ENCODE data around the gene OGDH.

OGDH gene

DNA sequence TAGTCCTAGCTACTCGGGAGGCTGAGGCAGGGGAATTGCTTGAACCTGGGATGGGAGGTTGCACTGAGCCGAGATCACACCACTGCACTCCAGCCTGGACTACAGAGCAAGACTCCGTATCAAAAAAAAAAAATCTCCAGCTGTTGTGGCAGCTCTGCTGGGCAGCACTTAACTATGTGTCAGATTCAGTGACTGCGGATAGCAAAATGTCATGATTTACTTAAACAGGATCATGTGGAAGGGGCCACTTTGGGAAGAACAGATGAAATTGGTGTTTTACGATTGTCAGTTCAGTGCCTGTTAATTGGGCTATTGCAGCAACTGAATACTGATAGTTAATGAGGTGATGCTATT is 15.3 kb downstream of the OGDH start:
- no peak for DNase-seq

DNA sequence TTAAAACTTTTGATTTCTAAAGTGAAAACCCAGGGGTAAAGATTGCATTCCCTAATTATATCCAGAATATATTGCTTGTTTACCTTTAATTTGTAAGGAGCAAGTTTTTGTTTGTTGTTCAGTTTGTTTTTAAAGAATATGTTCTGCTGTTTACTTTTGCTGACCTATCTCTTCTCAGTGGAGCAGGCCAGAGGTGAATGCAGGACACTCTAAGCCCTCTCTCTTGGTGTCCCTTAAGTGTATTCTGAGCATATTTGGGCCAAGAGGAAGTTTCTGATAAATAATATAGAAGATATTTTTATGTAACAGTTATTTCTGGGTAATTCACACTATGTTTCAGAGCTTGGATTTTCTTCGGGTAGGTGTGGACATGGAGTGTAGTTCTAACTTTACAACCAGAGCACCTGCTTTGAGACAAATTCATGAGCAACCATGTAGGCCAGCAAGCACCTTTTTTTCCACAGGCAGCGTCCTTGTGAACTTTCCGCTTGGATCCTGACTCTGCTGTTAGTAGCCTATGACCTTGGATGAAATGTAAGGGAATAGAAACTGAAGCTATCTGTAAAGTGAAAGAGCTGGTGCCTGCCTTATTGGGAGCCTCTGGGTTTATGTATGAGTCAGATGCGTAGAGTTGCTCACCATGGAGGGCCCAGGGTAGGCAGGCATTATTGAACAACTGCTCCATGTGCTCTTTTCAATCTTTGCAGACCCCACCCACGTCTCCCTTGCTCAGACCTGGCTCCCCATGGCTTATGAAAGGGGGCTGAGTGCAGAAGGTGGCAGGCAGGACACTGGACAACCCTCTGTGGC is 16.1 kb downstream of the OGDH start:
- DNase-seq, result no peak

DNA sequence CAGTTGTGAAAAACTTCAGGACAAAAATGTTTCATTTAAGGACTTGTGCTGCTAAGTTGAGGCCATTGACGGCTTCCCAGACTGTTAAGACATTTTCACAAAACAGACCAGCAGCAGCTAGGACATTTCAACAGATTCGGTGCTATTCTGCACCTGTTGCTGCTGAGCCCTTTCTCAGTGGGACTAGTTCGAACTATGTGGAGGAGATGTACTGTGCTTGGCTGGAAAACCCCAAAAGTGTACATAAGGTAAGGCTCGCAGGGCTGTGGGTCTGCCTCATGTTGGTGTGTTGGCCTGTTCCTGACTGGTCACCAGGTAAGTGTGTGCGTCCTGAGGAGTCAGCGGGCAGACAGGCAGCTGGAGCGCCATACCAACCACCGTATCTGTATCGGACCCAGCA is 17.9 kb downstream of the OGDH start:
- DNase-seq, result no peak

DNA sequence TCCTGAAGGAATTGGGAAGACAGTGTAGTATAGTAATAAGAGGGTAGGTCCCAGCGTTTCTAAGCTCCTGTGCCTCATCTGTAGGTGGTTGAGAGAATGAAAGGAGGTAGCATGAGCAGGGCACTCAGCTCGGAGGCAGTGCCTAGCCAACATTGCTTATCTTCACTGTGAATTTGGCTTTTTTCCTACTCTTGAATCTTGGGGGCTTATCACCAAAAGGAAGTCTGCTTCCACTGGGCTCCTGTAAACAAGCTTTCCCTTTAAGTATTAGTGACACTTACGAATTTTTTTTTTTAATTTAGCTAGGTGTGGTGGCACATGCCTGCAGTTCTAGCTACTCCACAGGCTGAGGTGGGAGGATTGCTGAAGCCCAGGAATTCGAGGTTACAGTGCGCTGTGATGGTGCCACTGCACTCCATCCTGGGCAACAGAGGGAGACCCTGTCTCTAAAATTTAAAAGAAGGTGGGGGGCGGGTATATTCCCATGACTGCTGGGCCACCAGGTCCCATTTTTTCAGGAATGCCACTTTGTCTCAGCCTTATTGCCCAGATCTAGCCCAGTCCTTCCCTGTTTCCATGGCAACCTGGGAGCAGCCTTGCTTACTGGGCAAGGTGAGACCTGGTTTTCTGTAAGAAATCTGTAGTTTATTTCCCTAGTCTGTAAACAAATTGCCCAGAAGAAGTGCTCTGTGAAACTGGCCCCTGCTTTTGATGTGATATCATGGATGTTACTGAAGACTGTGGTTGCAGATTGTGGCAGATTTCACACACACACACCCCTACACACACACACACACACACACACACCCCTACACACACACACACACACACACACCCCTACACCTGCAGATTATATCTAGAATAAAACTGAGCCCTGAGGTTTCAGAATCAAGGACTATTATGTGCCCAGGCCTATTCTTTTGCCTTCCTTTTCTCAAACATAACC is 19.4 kb downstream of the OGDH start:
- DNase-seq, result no peak

DNA sequence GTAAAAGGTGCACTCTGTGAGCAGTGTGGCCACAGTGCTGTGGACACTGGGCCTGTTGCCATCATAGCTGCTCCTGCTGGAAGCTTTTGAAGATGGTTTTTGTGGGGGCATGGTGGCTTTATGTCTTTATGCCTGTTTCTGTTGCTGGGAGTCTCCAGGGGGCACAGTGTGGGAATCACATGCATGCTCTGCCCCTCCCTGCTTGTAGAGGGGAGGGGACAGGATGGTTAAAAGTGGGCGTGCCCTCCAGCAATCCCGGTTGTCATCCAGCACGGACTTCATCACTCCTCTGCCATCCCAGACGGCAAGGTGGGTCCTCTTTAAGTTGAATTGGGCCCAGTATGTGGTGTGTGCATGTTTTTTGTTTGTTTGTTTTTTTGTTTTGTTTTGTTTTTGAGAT is 20.2 kb downstream of the OGDH start:
- DNase-seq, result no peak

DNA sequence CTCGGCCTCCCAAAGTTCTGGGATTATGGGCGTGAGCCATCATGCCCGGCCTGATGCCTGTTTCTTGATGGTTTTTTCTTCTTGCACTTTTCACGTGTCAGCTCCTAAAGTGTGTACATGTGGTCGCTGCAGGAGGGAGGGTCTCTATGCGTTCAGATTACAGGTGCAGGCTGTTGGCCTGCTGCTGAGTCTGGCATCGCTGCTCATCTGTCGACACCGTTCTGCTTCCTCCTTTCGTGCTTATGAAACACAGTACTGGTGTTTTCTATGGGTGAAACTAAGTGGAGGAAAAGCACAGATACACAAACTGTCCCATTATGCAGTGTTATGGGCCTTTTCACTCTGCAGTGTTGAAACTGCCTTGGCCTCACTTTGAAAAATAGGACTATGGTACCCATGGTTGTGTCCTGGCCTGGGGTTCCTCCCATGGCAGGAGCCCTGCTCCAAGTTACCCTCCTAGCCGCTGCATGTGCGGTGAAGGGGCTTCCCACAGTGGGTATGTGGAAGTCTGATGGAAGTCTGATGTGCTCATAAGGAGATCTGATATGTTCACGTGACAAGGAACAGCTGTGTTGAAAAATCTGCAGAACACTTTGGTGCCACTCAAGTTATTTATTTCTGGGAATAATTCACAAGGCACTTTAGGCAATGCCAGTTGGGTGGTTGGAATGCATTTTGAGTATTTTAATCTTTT is 23.5 kb downstream of the OGDH start:
- DNase-seq, result no peak

DNA sequence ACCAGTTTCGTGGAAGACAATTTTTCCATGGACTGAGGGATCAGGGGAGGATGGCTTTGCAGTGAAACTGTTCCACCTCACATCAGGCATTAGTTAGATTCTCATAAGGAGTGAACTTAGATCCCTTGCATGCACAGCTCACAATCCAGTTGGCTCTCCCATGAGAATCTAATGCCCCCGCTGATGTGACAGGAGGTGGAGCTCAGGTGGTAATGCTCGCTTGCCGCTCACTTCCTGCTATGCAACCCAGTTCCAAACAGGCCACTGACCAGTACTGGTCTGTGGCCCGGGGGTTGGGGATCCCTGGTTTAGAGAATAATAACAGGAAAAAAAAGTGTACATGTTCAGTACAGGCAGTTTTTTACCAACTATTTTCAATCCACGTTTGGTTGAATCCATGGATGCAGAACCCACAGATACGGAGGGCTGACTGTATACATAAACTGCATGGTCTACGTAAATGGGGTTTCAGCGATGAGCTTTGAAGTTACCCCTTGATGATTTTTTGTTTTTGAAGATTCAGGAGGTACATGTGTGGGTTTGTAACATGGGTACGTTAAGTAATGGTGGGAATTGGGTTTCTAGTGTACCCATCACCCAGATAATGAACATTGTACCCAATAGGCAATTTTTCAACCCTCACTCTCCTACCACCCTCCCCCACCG is 24.5 kb downstream of the OGDH start:
- DNase-seq, result no peak

DNA sequence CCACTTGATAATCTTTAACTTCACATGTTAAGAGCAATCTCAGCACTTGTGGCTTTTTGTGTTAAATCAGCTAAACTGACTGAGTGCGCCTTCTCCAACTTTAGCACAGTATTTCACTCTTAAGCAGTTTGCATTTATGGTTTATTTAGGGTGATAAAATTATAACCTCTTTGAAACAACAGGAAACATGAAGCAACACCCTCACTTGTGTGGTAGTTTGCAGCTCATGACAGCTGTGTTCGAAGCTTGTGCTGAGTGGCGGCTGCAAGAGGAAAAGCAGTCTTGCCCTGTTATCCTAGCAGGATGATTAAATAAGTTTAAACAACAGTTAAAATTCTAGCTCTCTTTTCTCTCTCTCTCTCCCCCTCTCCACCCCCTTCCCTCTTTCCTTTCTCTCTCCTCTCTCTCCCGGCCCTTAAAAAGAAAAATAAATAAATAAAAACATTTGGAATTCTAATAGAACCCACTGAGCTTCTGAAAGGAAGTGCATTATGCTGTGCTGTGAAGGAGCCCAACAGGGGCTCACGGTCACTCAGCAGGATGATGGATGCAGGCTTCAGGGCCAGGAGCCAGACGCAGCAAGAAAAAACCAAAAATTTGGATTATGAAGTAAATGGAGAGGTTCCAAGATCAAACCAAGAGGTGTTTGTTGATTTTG is 25.2 kb downstream of the OGDH start:
- no peak for DNase-seq

DNA sequence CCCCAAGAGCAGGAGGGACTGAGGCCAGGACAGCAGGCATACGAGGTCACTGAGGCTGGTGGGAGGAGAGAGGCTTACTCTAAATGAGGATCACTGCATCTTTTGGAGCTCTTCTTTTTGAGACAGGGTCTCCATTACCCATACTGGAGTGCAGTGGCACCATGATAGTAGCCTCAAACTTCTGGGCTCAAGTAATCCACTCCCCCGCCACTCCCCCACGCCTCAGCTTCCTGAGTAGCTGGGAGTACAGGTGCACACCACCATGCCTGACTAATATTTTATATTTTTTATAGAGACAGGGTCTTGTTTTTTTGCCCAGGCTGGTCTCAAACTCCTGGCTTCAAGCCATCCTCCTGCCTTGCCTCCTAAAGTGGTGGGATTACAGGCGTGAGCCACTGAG is 25.8 kb downstream of the OGDH start:
- DNase-seq, result no peak

DNA sequence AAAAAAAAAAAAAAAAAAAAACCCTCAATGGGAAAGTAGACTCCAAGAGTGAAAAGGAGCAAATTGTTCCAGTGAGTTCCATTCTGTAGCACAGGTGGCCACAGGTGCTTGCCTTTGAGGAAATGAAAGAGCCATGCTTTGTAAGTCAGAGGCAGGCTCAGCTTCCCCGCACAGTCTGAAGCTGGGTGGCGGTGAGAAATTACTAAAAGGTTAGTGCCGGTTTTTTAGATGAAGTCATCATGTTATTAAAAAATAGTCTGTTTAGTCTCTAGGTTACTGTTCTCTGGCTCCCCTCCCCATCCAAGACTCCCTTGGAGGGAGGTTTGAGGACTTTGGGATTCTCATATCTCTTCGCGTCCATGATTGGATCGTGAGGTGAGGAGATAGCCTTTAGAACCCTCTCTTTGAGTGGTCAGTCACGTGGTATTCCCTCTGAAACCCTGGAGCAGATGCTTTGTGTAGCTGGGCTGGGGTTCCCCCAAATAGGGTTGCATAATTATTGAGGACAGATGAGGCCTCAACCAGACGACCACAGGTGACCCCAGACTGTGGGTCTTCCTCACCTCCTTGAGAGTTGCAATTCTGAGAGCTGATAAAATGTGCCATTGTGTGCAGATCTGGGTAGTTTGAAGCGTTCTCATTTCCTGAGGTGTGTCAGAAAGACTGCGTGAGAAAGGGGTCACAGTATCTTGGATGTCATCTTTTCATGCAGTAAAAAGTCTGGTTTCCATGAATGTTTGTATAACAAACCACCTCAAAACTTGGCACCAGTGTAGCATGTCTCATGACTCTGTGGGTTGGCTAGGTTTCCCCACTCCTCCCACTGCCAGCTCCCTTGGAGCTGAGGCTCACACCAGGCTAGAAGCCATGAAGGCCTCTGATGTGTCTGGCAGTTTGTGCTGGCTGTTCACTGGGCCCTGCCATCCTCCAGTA is 27.1 kb downstream of the OGDH start:
- no peak for DNase-seq

DNA sequence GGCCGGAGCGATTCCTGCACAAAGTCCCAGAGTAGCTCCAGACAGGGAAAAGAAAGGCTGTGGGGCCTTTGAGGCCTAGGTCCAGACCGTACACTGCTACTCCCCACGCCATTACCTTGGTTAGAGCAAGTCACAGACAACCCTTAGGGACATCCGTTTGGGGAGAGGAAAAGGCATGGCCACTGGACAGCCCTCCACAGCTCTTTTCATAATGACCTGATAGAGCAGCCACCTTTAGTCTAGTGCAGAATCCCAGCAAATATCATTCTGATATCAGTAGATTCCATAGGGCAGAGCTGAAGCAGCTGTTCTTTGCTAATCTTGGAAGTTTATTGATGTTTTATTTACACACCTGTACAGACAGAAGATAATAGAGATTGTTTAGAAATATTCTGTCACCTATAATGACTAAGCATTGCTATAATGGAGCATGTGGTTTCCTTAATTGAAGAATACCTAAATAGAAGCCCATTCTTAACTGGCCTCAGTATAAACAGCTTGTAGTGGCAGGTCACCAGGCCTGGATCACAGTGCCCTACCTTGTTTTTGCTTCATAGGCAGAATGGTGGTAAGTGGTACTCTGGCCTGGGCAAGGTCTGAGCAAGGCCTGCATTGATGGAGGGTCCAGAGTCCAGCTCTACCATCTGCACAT is 27.9 kb downstream of the OGDH start:
- DNase-seq, result no peak

DNA sequence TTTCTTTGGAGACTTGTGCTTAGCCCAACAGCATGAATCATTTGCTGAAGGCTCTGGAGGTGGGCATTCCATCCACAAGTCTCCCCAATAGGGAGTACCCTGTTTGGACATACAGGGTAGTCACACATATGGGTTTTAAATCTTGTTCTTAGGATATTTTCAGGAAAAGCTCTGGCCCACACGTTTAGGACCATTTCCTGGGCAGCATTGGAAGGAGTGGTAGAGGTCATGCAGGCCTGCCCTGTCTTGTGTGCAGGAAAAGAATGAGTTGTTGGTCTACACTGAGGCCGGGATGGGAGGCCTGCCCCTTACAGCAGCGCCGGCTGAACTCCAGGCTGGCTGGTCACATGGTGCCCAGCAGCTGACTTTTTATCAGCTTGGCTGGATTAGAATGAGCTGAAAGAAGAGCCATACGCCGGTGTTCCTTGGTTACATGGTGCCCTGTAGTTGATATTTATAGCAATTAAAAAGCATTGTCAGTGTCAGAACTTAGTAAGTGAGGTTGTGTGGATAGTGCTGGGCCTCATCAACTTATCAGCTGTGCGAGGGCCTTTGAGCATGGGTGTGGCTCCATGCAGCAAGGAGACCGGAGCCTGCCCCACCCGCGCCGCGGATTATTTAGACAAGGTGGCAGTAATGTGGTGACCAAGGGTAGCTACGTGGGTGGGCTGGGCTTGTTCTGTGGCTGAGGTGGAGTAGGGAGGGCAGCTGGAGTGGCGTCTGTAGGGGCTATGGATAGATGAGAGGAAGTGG is 28.6 kb downstream of the OGDH start:
- DNase-seq, result no peak

DNA sequence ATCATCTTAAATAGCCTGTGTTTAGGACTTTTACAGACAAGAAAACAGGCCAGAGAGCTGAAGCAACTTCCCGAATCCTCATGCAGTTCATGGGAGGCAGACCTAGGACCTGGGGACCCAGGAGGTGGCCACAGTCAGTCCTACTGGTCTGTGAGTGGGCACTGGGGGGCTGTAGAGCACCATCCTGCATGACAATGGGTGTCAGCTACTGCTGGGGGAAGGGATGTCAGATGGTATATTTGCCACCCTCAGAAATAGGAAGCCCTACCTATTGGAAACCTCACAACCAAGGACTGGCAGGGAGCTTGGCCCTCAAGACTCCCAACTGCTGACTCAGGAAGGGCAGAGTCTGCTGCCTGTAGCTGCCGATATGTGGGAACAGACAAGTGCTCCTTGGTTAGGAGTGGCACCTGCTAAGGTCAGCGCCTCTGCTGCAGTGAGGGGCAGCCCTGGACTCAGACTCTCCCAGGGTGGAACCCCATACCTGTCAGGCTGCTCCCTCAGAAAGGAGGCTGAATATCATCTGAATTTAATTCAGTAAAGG is 29.7 kb downstream of the OGDH start:
- DNase-seq, result no peak

DNA sequence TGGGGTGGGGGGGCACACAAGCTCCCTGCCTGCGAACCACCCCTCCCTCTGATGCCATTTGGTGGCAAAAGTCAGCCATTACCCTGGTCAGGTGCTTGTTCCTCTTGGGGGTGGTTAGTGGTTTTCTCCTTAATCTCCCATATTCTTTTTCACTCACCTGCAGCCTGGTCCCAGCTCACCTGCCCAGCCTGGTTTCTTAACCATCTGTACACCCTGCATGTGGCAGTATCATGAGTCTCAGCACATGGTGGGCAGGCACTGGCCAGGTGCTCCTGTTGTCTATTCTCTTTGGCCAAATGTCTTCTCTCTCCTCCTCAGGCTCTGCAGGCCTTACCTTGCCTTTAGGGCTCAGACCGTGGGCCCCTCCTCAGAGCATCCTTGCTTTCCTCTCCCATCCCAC is 30.5 kb downstream of the OGDH start:
- no peak for DNase-seq

DNA sequence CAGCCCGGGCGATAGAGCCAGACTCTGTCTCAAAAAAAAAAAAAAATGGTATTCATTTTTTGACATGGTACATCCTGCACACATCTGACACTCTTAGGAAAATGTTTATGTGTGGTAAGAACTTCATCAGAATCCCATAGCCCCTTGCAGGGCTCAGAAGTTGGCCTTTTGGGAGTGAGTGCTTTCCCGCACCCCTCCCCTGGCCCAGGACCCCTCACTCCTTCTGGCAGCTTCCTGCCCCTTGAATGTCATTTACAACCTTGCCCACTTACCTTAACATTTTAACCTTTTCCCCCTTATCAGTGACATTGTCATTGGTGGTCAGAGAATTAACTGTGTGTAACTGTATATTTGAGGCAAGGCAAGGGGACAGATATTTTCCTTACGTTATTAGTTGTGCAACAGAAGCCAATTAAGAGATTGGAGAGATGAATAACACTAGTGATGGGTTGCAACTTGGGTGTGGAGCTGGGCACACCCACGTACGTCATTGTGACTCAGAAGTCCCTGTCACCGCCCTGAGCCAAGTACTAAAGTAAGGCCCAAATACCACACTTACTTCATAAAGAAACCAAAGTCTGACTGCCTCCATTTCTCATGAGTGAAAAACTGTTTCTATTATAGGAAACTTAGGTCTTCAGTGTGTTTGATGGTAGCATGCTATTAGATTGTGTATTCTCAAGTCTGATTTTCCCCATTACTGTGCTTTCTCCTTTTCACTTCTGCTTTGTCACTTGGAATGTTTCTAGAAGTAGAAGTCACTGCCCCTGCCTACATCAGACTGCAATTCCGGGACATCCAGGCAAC is 31.6 kb downstream of the OGDH start:
- no peak for DNase-seq

DNA sequence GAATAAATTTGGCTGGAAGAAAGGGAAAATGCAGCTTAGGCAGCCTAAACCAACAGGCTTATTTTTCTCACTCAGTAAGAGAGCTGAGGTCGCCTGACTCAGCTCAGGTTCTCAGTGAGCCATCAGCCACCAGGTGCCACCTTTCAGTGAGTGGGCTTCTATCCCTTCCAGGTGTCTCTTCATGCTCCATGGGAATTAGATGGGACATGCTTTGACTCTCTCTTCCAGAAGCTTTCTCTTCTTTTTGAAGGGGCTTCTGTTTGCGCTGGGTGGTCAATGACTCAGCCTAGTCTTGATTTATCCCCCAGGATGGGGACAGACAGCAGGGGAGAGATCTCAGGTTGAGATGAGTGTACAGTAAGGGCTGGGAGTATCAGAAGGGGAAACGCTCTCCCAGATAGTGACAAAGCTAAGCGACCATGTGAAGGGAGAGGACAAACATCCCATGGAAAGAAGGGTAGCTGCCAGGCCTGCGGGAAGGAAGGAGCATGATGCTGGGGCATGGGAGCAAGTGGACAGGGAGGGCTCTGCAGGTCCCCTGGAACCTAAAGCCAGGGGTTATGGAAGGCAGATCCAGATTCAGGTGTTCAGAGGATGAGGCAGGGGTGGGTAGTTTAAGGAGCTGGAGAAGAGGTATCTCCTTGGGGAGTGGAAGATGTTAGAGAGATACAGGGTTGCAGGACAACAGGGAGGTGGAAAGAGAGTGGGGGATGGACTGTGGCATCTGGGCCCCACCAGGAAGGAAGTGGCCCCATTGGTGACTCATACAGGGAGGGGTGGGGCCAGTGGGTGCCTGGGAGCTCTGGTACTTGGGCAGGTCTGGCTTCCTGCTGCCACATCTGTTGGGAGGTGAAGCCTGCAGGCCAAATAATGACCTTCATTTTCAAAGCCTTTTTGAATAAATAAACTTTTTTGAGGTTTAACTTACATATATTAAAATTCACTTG is 32.5 kb downstream of the OGDH start:
- no peak for DNase-seq

DNA sequence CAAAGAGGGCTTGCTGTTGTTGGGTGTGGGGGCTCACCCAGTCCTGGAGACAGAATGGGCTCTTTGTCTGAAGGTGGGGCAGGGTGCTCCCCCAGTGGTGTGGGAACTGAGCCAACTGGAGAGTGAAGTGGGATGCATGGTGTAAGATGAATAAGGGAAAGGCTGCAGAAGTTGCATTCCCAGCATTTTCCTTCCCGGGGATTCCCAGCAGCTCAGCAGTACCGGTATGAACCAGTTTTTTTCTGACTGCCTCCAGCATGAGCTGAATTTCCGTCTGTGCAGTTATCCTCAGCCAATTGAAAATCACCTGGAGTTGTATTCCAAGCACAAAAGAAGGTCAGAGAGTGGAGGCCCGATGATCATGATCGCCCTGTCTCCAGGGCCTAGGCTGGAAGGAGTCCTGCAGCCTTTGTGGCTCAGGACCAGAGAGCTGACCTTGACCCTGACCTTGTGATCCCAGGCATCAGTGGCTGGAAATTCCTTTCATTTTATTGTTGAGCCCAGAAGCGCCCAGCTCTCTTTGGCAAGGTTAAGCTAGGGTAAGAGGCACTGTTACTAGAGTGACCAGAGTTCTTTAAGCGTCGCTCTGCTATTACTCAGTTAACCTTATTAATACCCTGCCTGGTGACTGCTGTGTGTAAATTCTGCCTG is 33.4 kb downstream of the OGDH start:
- DNase-seq, result no peak

Data from NCI-H187 (cell line).